Chondrocyte (in vitro differentiated cells): ENCODE results near the gene THSD4. TPM values are rescaled to one million over a fixed set of nuclear protein-coding genes. Genes with fewer than 3 reads are reported as not detected.

Experiments used
- DNase-seq: peaks from one replicate; pipeline ENCODE4 v3.0.0; 2021; ENCODE audit warnings: mixed read lengths, low spot score
- H3K27ac Mint-ChIP-seq: one replicate; pipeline ENCODE4 v1.8.0; 2021; ENCODE audit warnings: mild to moderate bottlenecking, moderate library complexity, mixed read lengths; ENCODE audit not compliant: unreplicated experiment
- H3K27me3 Mint-ChIP-seq: 2 replicates; pipeline ENCODE4 v1.8.0; 2021; ENCODE audit warnings: low read depth, mixed read lengths
- H3K36me3 Mint-ChIP-seq: 2 replicates; pipeline ENCODE4 v1.8.0; 2021; ENCODE audit warnings: low read depth, mixed read lengths
- H3K4me1 Mint-ChIP-seq: 2 replicates; pipeline ENCODE4 v1.8.0; 2021; ENCODE audit warnings: low read depth, mild to moderate bottlenecking, mixed read lengths
- H3K4me3 Mint-ChIP-seq: one replicate; pipeline ENCODE4 v1.8.0; 2021; ENCODE audit warnings: mild to moderate bottlenecking, moderate library complexity, mixed read lengths; ENCODE audit not compliant: unreplicated experiment
- H3K9me3 Mint-ChIP-seq: 2 replicates; pipeline ENCODE4 v1.8.0; 2021; ENCODE audit warnings: low read depth, mixed read lengths
- total RNA-seq: library from RNA; stranded (reverse); gene quantifications from 3 replicates; pipeline ENCODE4 v1.2.1, GENCODE V29; 2021
- TF ChIP-seq, protein P1 (sequence below): fragments of 200-600 bp; sonication (generic); IDR thresholded peaks from 2 replicates; pipeline ENCODE4 v1.5.0; 2021; ENCODE audit warnings: antibody characterized with exemption, mild to moderate bottlenecking, moderate library complexity

Gene THSD4
- total RNA-seq, 1 donor from 2014 or later = 3.4 TPM

DNA sequence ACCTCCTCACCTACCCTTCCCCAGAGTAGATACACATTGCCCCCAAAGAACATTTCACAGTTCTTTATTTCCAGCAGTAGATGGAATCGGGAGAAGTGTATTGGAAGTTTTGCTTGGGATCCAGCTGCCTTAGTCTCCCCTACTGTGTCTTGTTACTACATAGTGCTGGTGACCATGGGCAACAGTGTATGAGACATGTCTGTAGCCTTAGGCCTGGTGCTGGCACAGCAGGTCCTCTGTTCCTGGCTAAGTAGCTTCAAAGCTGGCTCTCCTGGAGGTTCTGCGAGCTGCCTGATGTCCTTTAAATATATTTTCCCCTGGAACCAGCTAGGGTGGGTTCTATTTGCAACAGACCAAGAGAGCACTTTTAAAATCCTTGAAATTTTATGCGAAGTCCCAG lies 174.7 kb downstream of the THSD4 start:
- H3K9me3 Mint-ChIP-seq = peaks cover 4% of the 10 kb centered on the region
- H3K4me1 Mint-ChIP-seq = peaks cover 53% of the 10 kb centered on the region
- no peaks in the 10 kb centered on the region for H3K27me3 Mint-ChIP-seq
- TF ChIP-seq, protein P1, sequence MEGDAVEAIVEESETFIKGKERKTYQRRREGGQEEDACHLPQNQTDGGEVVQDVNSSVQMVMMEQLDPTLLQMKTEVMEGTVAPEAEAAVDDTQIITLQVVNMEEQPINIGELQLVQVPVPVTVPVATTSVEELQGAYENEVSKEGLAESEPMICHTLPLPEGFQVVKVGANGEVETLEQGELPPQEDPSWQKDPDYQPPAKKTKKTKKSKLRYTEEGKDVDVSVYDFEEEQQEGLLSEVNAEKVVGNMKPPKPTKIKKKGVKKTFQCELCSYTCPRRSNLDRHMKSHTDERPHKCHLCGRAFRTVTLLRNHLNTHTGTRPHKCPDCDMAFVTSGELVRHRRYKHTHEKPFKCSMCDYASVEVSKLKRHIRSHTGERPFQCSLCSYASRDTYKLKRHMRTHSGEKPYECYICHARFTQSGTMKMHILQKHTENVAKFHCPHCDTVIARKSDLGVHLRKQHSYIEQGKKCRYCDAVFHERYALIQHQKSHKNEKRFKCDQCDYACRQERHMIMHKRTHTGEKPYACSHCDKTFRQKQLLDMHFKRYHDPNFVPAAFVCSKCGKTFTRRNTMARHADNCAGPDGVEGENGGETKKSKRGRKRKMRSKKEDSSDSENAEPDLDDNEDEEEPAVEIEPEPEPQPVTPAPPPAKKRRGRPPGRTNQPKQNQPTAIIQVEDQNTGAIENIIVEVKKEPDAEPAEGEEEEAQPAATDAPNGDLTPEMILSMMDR = no peak
- no peak overlapping the region for H3K27ac Mint-ChIP-seq
- DNase-seq = no peak
- H3K36me3 Mint-ChIP-seq = no peaks in the 10 kb centered on the region
- H3K4me3 Mint-ChIP-seq = no peak overlapping the region

DNA sequence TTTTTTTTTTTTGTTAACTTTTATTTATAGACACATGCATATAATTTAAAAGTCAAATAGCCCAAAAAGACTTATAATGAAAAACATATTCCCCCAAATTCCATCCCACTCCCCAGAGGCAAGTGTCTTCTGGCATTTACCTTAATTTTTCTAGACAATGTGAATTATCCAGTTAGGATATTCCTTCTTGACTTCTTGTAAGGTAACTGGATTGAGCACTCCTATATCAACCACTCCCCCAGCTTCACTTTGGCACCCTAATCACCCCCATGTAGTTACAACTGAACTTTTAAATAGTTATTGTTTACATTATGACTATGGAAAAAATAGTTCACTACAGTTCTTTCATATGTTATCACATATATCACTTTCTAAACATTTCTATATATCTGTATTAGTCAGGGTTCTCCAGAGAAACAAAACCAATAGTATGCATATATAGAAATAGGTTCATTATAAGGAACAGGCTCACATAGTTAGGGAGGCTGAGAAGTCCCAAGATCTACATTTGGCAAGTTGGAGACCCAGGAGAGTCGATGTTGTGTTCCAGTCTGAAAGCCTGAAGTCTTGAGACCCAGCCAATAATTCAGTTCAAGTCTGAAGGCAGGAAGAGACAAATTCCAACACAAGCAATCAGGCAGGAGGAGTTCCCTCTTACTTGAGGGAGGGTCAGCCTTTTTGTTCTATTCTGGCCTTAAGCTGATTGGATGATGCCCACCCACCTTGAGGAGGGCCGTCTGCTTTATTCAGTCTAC lies 175.8 kb downstream of the THSD4 start:
- no peaks in the 10 kb centered on the region for H3K36me3 Mint-ChIP-seq
- peaks cover 64% of the 10 kb centered on the region for H3K4me1 Mint-ChIP-seq
- TF ChIP-seq, protein P1 = no peak
- no peaks in the 10 kb centered on the region for H3K27me3 Mint-ChIP-seq
- peak overlapping the region; percentile 71 for H3K27ac Mint-ChIP-seq
- no peak overlapping the region for H3K4me3 Mint-ChIP-seq
- DNase-seq = no peak
- H3K9me3 Mint-ChIP-seq = peaks cover 4% of the 10 kb centered on the region

DNA sequence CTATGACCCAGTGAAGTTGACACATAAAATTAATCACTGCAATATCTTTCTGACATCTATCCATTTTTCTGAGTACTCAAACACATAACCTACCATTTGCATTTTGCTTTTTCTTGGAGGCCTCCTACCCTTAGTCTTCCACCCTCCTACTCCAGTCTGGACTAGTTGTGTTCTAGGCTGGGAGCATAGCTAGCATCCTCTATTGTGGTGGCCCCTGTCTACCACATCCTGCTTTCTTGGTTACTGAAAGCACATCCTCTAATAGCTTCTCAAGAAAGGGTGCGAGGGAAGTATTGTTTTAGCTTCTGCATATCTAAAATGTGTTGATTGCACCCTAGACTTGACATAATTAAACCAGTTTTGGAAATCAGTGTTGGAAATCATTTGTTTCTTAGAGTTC lies 176.5 kb downstream of the THSD4 start:
- no peak overlapping the region for H3K27ac Mint-ChIP-seq
- no peak for DNase-seq
- peaks cover 4% of the 10 kb centered on the region for H3K9me3 Mint-ChIP-seq
- H3K4me3 Mint-ChIP-seq = no peak overlapping the region
- no peaks in the 10 kb centered on the region for H3K36me3 Mint-ChIP-seq
- TF ChIP-seq, protein P1 = no peak
- peaks cover 68% of the 10 kb centered on the region for H3K4me1 Mint-ChIP-seq
- H3K27me3 Mint-ChIP-seq = no peaks in the 10 kb centered on the region

DNA sequence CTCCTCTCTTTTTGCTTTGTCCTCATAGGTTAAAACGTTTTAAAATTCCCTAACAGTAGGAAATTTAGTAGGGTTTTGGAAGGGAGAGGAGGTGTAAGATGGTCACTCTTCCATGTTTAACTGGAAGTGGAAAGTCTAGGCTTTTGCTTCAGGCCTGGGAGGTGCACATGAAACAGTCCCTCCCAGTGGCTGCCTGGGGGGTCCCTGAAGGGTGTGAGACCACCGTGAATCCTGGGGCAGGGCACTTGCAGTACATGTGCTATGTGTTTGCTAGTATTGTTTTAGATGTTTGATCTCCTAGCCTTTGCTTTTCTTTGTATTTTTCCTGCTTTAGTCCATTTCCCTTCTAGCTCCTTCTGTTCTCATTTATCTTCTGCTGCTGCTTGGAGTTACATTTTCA lies 178.5 kb downstream of the THSD4 start:
- TF ChIP-seq, protein P1 = no peak
- no peaks in the 10 kb centered on the region for H3K36me3 Mint-ChIP-seq
- no peak overlapping the region for H3K4me3 Mint-ChIP-seq
- peaks cover 4% of the 10 kb centered on the region for H3K9me3 Mint-ChIP-seq
- no peaks in the 10 kb centered on the region for H3K27me3 Mint-ChIP-seq
- no peak for DNase-seq
- H3K4me1 Mint-ChIP-seq = peaks cover 59% of the 10 kb centered on the region
- peak overlapping the region; percentile 95 for H3K27ac Mint-ChIP-seq

DNA sequence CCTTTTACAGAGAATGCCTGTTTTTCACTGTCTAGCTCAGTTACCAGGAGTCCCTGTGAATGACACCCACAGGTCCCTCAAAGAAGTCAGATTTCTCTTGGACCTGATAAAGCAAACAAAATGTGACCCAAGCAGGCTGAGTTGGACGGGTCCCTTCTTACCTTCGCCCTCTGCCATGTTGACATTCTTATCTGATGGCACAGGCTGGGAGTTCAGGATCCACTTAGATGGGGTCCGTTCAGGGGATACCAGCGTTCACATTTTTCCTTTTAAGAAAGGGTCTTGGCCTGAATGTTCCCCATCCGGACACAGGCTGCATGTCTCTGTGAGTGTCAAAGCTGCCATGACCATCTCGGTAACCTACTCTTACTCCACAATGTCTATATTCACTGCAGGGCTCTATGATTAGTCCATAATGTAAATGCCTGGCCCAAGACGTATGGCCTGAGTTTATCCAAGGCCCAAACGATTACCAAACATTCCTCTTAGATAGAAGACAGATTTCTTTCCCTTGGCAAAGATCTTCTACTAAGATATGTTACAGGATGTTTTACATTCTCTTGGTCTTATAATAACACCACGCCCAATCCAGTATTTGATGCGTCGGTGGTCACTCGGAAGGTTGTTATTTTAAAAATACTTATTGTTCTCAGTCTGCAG lies 179.1 kb downstream of the THSD4 start:
- DNase-seq = no peak
- peaks cover 62% of the 10 kb centered on the region for H3K4me1 Mint-ChIP-seq
- no peaks in the 10 kb centered on the region for H3K27me3 Mint-ChIP-seq
- no peak overlapping the region for H3K4me3 Mint-ChIP-seq
- H3K36me3 Mint-ChIP-seq = no peaks in the 10 kb centered on the region
- peaks cover 4% of the 10 kb centered on the region for H3K9me3 Mint-ChIP-seq
- TF ChIP-seq, protein P1 = no peak
- H3K27ac Mint-ChIP-seq = peak overlapping the region; percentile 95
